ENCODE results near the gene STON1.

GRCh38 chr2:48620604-48621003 is 90.7 kb downstream of the STON1 start:
- TF ChIP-seq RAD21 (conservative IDR thresholded peaks at IDR 0.05) (no peak), MXI1 (conservative IDR thresholded peaks at IDR 0.05; ENCODE audit: poor library complexity, severe bottlenecking) (no peak), TAF1 (IDR thresholded peaks at IDR 0.05; ENCODE audit: low read depth) (no peak), REST (IDR thresholded peaks at IDR 0.05; ENCODE audit: borderline replicate concordance) (no peak), EP300 (conservative IDR thresholded peaks at IDR 0.05; ENCODE audit: poor library complexity, severe bottlenecking) (no peak), EZH2 (IDR thresholded peaks at IDR 0.05; ENCODE audit: borderline replicate concordance, insufficient read depth, low read length, poor library complexity, severe bottlenecking) (no peak)
- TF ChIP-seq, protein P1, sequence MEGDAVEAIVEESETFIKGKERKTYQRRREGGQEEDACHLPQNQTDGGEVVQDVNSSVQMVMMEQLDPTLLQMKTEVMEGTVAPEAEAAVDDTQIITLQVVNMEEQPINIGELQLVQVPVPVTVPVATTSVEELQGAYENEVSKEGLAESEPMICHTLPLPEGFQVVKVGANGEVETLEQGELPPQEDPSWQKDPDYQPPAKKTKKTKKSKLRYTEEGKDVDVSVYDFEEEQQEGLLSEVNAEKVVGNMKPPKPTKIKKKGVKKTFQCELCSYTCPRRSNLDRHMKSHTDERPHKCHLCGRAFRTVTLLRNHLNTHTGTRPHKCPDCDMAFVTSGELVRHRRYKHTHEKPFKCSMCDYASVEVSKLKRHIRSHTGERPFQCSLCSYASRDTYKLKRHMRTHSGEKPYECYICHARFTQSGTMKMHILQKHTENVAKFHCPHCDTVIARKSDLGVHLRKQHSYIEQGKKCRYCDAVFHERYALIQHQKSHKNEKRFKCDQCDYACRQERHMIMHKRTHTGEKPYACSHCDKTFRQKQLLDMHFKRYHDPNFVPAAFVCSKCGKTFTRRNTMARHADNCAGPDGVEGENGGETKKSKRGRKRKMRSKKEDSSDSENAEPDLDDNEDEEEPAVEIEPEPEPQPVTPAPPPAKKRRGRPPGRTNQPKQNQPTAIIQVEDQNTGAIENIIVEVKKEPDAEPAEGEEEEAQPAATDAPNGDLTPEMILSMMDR (IDR thresholded peaks at IDR 0.05; ENCODE audit: poor library complexity, severe bottlenecking), result no peak

All from neural cell (in vitro differentiated cells).